ENCODE results near the gene C4orf33. TPM values are rescaled to one million over a fixed set of nuclear protein-coding genes. Genes with fewer than 3 reads are reported as not detected.
A peak's percentile ranks its signal among the peaks of the same experiment; 100 is the strongest.

Gene C4orf33
- total RNA-seq, 1 donor from 2014 or later, result 6.6 TPM

DNA sequence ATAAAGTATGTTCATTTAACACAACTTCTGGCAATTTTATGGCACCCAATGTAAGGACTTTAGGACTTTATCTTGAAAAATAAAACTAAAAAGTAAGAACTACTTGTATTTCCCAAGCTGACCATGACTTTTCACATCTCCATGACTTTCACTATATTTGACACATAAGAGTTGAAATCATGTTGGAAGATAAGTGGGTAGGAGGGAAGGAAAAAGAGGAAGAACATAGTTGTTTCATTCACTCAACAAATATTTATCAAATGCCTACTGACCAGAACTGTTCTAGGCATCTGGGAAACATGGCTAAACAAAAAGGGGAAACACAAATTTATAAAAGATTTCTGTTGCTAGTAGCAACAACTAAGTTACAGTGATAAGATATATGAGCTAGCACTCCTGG lies 18.6 kb upstream of the C4orf33 start:
- no peaks in the 10 kb centered on the region for H3K27me3 ChIP-seq (ENCODE audit: control insufficient read depth, insufficient read depth, low read length)
- FAIRE-seq (no peak), DNase-seq (ENCODE audit: low read depth) (no peak)
- H3K36me3 ChIP-seq (ENCODE audit: control insufficient read depth, insufficient read depth, low read length), result no peaks in the 10 kb centered on the region
- H3K4me3 ChIP-seq (ENCODE audit: low read depth, low read length), result no peak overlapping the region
- TF ChIP-seq, protein P1, sequence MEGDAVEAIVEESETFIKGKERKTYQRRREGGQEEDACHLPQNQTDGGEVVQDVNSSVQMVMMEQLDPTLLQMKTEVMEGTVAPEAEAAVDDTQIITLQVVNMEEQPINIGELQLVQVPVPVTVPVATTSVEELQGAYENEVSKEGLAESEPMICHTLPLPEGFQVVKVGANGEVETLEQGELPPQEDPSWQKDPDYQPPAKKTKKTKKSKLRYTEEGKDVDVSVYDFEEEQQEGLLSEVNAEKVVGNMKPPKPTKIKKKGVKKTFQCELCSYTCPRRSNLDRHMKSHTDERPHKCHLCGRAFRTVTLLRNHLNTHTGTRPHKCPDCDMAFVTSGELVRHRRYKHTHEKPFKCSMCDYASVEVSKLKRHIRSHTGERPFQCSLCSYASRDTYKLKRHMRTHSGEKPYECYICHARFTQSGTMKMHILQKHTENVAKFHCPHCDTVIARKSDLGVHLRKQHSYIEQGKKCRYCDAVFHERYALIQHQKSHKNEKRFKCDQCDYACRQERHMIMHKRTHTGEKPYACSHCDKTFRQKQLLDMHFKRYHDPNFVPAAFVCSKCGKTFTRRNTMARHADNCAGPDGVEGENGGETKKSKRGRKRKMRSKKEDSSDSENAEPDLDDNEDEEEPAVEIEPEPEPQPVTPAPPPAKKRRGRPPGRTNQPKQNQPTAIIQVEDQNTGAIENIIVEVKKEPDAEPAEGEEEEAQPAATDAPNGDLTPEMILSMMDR (IDR thresholded peaks at IDR 0.05; ENCODE audit: insufficient read depth, low read length, severe bottlenecking), result no peak

DNA sequence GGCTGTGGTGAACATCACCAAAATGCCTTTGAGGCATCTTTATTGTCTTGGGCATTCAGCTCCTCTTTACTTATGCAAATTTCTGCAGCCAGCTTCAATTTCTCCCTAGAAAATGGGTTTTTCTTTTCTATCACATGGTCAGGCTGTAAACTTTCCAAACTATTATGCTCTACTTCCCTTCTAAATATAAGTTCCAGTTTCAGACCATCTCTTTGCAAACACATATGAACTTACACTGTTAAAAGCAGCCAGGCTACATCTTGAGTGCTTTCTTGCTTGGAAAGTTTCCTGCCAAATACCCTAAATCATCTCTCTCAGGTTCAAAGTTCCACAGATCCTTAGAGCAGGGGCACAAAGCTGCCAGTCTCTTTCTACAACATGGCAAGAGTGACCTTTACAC lies 15.8 kb upstream of the C4orf33 start:
- TF ChIP-seq, protein P1 (IDR thresholded peaks at IDR 0.05; ENCODE audit: insufficient read depth, low read length, severe bottlenecking), result no peak
- no peaks in the 10 kb centered on the region for H3K36me3 ChIP-seq (ENCODE audit: control insufficient read depth, insufficient read depth, low read length)
- H3K4me3 ChIP-seq (ENCODE audit: low read depth, low read length), result no peak overlapping the region
- no peak for DNase-seq (ENCODE audit: low read depth)
- H3K27me3 ChIP-seq (ENCODE audit: control insufficient read depth, insufficient read depth, low read length), result no peaks in the 10 kb centered on the region
- FAIRE-seq, result no peak

DNA sequence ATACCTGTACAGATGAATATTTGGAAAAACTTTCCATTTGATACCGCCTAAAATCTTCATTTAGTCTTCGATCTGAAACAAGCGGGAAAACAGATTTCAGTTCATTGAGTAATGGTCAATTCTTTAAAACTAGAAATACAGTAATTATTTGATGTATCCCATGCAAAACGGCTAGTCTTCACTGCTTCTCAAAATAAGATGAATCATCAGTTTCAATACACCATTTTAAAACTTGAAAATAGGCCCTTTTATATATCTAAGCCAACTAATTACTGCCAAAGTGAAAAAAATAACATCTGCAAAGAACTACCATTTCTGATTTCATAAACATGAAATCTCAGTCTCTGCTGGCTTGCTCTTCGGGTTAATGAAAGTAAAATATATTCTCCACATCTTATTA lies 13.7 kb upstream of the C4orf33 start:
- no peaks in the 10 kb centered on the region for H3K27me3 ChIP-seq (ENCODE audit: control insufficient read depth, insufficient read depth, low read length)
- TF ChIP-seq, protein P1 (IDR thresholded peaks at IDR 0.05; ENCODE audit: insufficient read depth, low read length, severe bottlenecking), result no peak
- DNase-seq (ENCODE audit: low read depth) (no peak), FAIRE-seq (no peak)
- no peak overlapping the region for H3K4me3 ChIP-seq (ENCODE audit: low read depth, low read length)
- no peaks in the 10 kb centered on the region for H3K36me3 ChIP-seq (ENCODE audit: control insufficient read depth, insufficient read depth, low read length)

DNA sequence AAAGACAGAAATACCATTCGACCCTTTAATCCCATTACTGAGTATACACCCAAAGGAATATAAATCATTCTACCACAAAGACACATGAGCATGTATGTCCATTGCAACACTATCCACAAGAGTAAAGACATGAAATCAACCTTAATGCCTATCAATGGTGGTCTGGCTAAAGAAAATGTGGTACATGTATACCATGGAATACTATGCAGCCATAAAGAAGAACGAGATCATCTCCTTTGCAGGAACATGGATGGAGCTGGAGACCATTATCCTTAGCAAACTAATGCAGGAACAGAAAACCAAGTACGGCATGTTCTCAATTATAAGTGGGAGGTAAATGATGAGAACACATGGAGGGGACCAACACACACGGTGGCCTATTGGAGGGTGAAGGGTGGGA lies 10.5 kb upstream of the C4orf33 start:
- Histone ChIP-seq H3K36me3 (ENCODE audit: control insufficient read depth, insufficient read depth, low read length) (no peaks in the 10 kb centered on the region), H3K27me3 (ENCODE audit: control insufficient read depth, insufficient read depth, low read length) (no peaks in the 10 kb centered on the region), H3K4me3 (ENCODE audit: low read depth, low read length) (no peak overlapping the region)
- TF ChIP-seq, protein P1 (IDR thresholded peaks at IDR 0.05; ENCODE audit: insufficient read depth, low read length, severe bottlenecking), result no peak
- DNase-seq (ENCODE audit: low read depth) (no peak), FAIRE-seq (no peak)

DNA sequence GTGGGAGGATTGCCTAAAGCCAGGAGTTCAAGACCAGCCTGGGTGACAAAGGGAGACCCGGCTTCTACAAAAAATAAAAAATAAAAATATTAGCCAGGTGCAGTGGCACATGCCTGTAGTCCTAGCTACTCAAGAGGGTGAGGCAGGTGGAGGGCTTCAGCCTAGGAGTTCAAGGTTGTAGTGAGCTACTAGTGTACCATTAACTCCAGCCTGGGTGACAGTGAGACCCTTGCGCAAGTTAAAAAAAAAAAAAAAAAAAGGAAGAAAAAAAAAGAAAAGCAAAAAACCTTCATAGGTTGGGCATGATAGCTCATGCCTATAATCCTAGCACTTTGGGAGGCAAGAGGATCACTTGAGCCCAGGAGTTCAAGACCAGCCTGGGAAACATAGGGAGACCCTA lies 8.4 kb upstream of the C4orf33 start:
- TF ChIP-seq, protein P1 (IDR thresholded peaks at IDR 0.05; ENCODE audit: insufficient read depth, low read length, severe bottlenecking), result no peak
- DNase-seq (ENCODE audit: low read depth) (no peak), FAIRE-seq (no peak)
- Histone ChIP-seq H3K27me3 (ENCODE audit: control insufficient read depth, insufficient read depth, low read length) (no peaks in the 10 kb centered on the region), H3K36me3 (ENCODE audit: control insufficient read depth, insufficient read depth, low read length) (no peaks in the 10 kb centered on the region), H3K4me3 (ENCODE audit: low read depth, low read length) (no peak overlapping the region)

DNA sequence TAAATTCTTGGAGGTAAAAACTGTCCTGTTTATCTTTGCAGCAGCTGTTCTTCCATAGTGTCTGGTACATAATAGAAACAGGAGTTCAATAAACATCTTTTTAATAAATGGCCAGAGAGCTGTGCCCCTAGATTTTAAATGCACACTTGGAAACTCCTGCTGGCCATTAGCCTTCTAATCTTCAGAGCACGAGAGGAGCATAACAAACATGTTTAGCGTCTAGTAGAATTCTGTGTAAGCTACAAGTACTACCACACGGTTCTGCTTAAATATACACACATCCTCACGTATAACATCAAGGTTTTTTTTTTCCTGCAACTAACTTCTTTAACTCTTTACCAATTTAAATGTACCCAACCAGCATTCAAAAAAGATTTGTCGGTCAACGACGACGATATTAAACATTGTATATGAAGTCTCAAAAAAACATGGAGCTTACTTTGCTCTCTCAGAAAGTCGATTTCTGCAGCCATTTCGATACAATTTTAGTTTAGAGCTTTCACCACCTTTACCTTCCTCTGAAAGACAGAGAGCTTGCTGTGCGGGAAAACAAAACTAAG lies 3.2 kb upstream of the C4orf33 start:
- Histone ChIP-seq H3K27me3 (ENCODE audit: control insufficient read depth, insufficient read depth, low read length) (no peaks in the 10 kb centered on the region), H3K4me3 (ENCODE audit: low read depth, low read length) (peak overlapping the region; percentile 97), H3K36me3 (ENCODE audit: control insufficient read depth, insufficient read depth, low read length) (no peaks in the 10 kb centered on the region)
- DNase-seq (ENCODE audit: low read depth) (peak; percentile 34), FAIRE-seq (no peak)
- TF ChIP-seq, protein P1 (IDR thresholded peaks at IDR 0.05; ENCODE audit: insufficient read depth, low read length, severe bottlenecking), result no peak

Data from bronchial epithelial cell (primary cell).